GM18520 (cell line): ENCODE results near the gene OR2A12.
A peak's percentile ranks its signal among the peaks of the same experiment; 100 is the strongest.
"Not testable (repeated sequence)": the region's sequence is repeated elsewhere in the genome, so short reads cannot be mapped to it uniquely, and the experiment has no call there.

Experiments used
- ATAC-seq: cut with Tn5 transposase; IDR thresholded peaks from one replicate; pipeline ENCODE4 v1.9.1; 2021; ENCODE audit not compliant: unreplicated experiment

OR2A12 gene

DNA sequence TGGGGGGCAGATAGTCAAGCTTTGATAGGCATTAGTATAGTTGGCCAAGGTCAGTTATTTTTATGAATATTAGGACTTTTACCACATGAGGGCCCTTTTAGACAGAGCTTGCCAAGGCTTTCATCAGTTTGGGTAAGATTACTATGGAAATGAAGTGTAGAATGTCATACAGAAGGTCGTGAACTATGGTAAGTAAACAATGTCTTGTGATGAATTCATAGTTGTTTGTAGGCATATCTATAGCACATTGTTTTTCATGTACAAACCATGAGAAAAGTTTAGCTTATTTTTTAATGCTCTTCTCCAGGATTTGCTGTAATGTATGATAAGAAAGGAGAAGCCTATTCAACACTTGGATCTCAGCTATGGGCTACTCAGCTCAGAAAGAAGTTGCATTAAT lies 27.6 kb downstream of the OR2A12 start:
- ATAC-seq: no peak

GRCh38 chr7:144118341-144118740 lies 32.3 kb downstream of the OR2A12 start:
- ATAC-seq: no peak

- no peak for ATAC-seq
These were observed 36.8 kb downstream of the OR2A12 start, which contains the start of gene OR2A14 for GRCh38 chr7:144122876-144123275. Gene OR2A14, plus strand, starts transcription at chr7:144123176. Its CDS starts 5,937 bp downstream, at chr7:144129113.

GRCh38 chr7:144127714-144128334 lies 41.7 kb downstream of the OR2A12 start:
- peak; percentile 93 for ATAC-seq

GRCh38 chr7:144129601-144130000 lies 43.5 kb downstream of the OR2A12 start:
- ATAC-seq: not testable (repeated sequence)

- no peak for ATAC-seq
These were observed 44.7 kb downstream of the OR2A12 start for GRCh38 chr7:144130730-144131129.

DNA sequence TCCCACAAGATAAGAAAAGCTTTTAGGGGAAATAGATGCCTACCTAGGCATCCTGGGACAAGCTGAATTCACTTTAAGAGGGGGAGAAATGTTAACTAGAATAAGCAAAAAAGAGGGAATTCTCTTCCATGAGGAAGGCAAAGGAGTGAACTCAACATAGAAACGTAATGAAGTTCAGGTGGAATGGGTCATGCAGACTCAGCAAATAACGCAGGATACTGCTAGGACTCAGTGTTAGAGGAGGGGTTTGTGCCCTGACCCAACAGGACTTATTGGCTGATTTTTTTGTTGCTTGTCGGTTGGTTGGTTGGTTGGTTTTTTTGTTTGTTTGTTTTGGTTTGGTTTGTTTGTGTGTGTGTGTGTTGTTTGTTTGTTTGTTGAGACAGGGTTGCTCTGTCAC lies 46.2 kb downstream of the OR2A12 start:
- ATAC-seq: no peak

DNA sequence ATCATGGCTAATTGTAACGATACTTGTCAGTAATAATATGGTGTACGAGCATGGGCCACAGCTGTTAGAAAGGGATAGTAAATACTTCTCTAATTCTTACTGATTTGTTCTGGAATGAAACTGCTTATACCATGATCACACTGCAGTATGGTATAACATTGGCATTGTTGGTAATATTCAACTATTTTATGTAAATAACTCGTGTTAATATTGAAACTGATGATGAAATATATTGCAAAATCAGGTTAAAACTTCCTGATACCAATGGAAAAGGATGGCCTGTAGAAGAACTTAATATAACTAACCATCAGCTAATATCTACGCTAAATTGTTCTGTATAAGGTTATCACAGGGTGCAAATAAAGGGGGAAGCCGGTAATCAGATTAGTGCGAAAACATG lies 47.2 kb downstream of the OR2A12 start:
- no peak for ATAC-seq

DNA sequence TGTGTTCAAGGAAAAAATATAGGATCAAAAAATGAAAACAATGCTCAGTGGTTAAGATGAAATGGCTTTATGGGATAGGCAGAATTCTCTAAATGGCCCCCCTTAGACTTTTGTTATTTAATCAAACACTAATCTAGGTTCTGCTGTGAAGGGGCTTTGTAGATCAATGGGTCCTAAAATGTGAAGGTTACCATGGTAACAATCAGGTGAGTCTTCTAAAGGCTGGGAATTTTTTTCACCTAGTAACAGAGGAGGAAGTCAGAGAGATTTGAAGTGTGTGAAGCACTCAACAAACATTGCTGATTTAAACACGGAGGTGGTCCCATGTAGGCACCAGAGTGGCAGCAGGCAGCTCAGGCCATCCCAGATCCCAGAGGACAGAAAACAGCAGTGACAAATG lies 48.0 kb downstream of the OR2A12 start:
- ATAC-seq: no peak

DNA sequence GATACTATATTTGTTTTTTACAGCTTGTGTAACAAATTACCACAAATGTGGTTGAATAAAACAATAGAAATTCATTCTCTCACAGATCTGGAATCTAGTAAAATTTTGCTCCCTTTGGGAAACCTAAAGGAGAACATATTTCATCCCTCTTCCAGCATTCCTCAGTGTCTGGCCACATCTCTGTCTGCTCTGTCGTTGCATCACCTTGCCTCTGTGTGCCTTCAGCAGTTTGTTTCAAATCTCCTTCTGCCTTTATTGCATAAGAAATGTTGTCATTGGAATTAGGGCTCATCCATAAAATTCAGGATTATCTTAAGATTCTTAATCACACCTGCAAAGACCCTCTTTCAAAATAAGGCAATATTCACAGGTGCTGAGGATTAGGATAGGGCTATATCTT lies 51.4 kb downstream of the OR2A12 start:
- no peak for ATAC-seq

GRCh38 chr7:144142187-144142586 lies 56.1 kb downstream of the OR2A12 start:
- ATAC-seq: no peak

- no peak for ATAC-seq
These were observed 58.3 kb downstream of the OR2A12 start for GRCh38 chr7:144144426-144144825.

- ATAC-seq: no peak
These were observed 62.2 kb downstream of the OR2A12 start for GRCh38 chr7:144148224-144148827.
